ENCODE results near the gene FUT2. TPM values are rescaled to one million over a fixed set of nuclear protein-coding genes. Genes with fewer than 3 reads are reported as not detected.
"Not testable (repeated sequence)": the region's sequence is repeated elsewhere in the genome, so short reads cannot be mapped to it uniquely, and the experiment has no call there.

The FUT2 gene
- polyA plus RNA-seq, 3 donors = not detected

DNA sequence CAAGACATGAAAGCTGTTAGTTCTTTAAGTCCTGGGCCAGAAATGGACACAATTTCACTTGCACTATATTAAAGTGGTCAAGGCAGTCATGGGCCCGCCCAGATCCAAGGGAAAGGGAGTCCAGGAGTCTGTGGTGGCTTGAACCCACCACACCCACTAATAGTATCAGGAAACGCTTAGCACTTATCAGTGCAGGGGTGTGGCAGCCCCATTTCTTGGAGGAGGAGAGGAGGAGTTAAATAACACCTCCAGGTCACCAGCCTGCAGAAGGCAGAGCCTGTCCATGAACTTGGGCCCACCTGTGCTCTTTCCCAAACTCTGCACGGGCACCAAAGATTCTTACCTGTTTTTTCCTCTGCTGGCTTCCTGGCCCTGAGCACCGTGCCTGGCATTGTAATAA, 17.6 kb upstream of the FUT2 start:
- 100% methylated on average over 1 of the region's 4 CpGs for WGBS (ENCODE audit: insufficient coverage)
- intact Hi-C loops (cut with micrococcal nuclease) = loop anchor here in 1 of 2 donors (5.0 kb wide), 1 partner anchor 36 kb away; no protein-coding TSS in a partner anchor

DNA sequence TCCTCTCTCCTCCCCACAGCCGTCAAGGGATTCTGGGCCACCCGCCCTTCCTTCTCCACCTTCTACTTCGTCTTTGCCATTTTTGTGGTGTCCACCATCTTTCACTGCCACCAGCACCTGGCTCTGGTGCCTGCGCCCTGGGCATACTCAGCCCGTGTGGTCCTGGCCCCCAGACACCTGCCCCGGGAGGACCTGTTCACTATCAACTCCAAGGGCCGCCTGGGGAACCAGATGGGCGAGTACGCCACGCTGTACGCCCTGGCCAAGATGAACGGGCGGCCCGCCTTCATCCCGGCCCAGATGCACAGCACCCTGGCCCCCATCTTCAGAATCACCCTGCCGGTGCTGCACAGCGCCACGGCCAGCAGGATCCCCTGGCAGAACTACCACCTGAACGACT, 15.8 kb upstream of the FUT2 start:
- H3K4me2 ChIP-seq (replicated peaks; ENCODE audit: extremely low read depth, low read length, poor library complexity, severe bottlenecking); H3K4me3 ChIP-seq (replicated peaks in 1 of 3; ENCODE audit: low read depth in 2 of 3, low read length in 3 of 3); H3K36me3 Mint-ChIP-seq; H3K9ac ChIP-seq (ENCODE audit: insufficient read depth, low read length, poor library complexity, severe bottlenecking); DNase-seq; H3K79me2 ChIP-seq (ENCODE audit: insufficient read depth, low read length); H3K27me3 ChIP-seq (ENCODE audit: control insufficient read depth in 2 of 2, insufficient read depth in 2 of 2, low read length in 2 of 2); H3K27ac Mint-ChIP-seq; H3K4me3 Mint-ChIP-seq; H3K27ac ChIP-seq (ENCODE audit: low read depth in 1 of 2, low read length in 2 of 2); H3K9me3 ChIP-seq (replicated peaks in 1 of 2; ENCODE audit: control insufficient read depth in 1 of 2, insufficient read depth in 1 of 2, low read length in 2 of 2); H4K20me1 ChIP-seq (ENCODE audit: insufficient read depth, low read length); H3K4me1 ChIP-seq (ENCODE audit: control insufficient read depth in 1 of 2, insufficient read depth in 2 of 2, low read length in 2 of 2); H3K36me3 ChIP-seq (replicated peaks in 1 of 2; ENCODE audit: control insufficient read depth in 1 of 2, insufficient read depth in 2 of 2, low read length in 2 of 2); H2AFZ ChIP-seq (ENCODE audit: insufficient read depth, low read depth, low read length, poor library complexity, severe bottlenecking); intact Hi-C loops (cut with micrococcal nuclease); H3K9me3 Mint-ChIP-seq; H3K27me3 Mint-ChIP-seq (ENCODE audit: low read depth in 3 of 3): not testable (repeated sequence)
- H3K4me1 Mint-ChIP-seq = peaks cover 18% of the 10 kb centered on the region
- 96% methylated on average over 7 of the region's 19 CpGs for WGBS (ENCODE audit: insufficient coverage)

More for the DNA sequence above, 17.6 kb upstream of the FUT2 start:
- Histone ChIP-seq H3K9ac (ENCODE audit: insufficient read depth, low read length, poor library complexity, severe bottlenecking) (no peak overlapping the region), H3K9me3 (replicated peaks in 1 of 2; ENCODE audit: control insufficient read depth in 1 of 2, insufficient read depth in 1 of 2, low read length in 2 of 2) (no peaks in the 10 kb centered on the region), H3K36me3 (replicated peaks in 1 of 2; ENCODE audit: control insufficient read depth in 1 of 2, insufficient read depth in 2 of 2, low read length in 2 of 2) (no peaks in the 10 kb centered on the region), H3K27me3 (ENCODE audit: control insufficient read depth in 2 of 2, insufficient read depth in 2 of 2, low read length in 2 of 2) (no peaks in the 10 kb centered on the region), H3K4me1 (ENCODE audit: control insufficient read depth in 1 of 2, insufficient read depth in 2 of 2, low read length in 2 of 2) (peaks cover 0 to 7% of the 10 kb centered on the region in 2 donors), H3K4me2 (replicated peaks; ENCODE audit: extremely low read depth, low read length, poor library complexity, severe bottlenecking) (no peak overlapping the region), H4K20me1 (ENCODE audit: insufficient read depth, low read length) (no peaks in the 10 kb centered on the region), H3K27ac (ENCODE audit: low read depth in 1 of 2, low read length in 2 of 2) (no peak overlapping the region), H3K79me2 (ENCODE audit: insufficient read depth, low read length) (no peaks in the 10 kb centered on the region), H3K4me3 (replicated peaks in 1 of 3; ENCODE audit: low read depth in 2 of 3, low read length in 3 of 3) (no peak overlapping the region), H2AFZ (ENCODE audit: insufficient read depth, low read depth, low read length, poor library complexity, severe bottlenecking) (no peak overlapping the region)
- H3K27ac Mint-ChIP-seq = no peak overlapping the region
- TF ChIP-seq, protein P1, sequence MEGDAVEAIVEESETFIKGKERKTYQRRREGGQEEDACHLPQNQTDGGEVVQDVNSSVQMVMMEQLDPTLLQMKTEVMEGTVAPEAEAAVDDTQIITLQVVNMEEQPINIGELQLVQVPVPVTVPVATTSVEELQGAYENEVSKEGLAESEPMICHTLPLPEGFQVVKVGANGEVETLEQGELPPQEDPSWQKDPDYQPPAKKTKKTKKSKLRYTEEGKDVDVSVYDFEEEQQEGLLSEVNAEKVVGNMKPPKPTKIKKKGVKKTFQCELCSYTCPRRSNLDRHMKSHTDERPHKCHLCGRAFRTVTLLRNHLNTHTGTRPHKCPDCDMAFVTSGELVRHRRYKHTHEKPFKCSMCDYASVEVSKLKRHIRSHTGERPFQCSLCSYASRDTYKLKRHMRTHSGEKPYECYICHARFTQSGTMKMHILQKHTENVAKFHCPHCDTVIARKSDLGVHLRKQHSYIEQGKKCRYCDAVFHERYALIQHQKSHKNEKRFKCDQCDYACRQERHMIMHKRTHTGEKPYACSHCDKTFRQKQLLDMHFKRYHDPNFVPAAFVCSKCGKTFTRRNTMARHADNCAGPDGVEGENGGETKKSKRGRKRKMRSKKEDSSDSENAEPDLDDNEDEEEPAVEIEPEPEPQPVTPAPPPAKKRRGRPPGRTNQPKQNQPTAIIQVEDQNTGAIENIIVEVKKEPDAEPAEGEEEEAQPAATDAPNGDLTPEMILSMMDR (IDR thresholded peaks at IDR 0.05) = no peak
- H3K4me3 Mint-ChIP-seq = no peak overlapping the region
- peaks cover 4 to 8% (median 7%) of the 10 kb centered on the region in 3 donors for H3K27me3 Mint-ChIP-seq (ENCODE audit: low read depth in 3 of 3)
- no peaks in the 10 kb centered on the region for H3K36me3 Mint-ChIP-seq
- H3K9me3 Mint-ChIP-seq = no peaks in the 10 kb centered on the region
- no peak for DNase-seq
- H3K4me1 Mint-ChIP-seq = peaks cover 10% of the 10 kb centered on the region

All from CD14-positive monocyte (primary cell).